Stomach (tissue), 9 donors: ENCODE data around the gene HAUS5. TPM values are rescaled to one million over a fixed set of nuclear protein-coding genes. Genes with fewer than 3 reads are reported as not detected.

ENCODE experiments used
- DNase-seq, 2 donors: peaks; one replicate each; pipeline versions ENCODE4 v3.0.0 to v3.0.0-alpha.2; 2013 to 2019
- H3K27ac ChIP-seq, 5 donors: fragments of 200-600 bp in 4 of 5; sonication (generic) in 4 of 5; one replicate each; pipeline ENCODE4 v1.5.1; 2013 to 2019; ENCODE audit warnings: mild to moderate bottlenecking in 1 of 5, moderate library complexity in 1 of 5
- H3K27me3 ChIP-seq, 3 donors: fragments of 200-600 bp; sonication (generic); one replicate each; pipeline ENCODE4 v1.5.1; 2017 to 2019; ENCODE audit warnings: mixed run types in 1 of 3
- H3K36me3 ChIP-seq, 4 donors: fragments of 200-600 bp; sonication (generic); 1 replicate in 3 of 4; 2 replicates in 1 of 4; pipeline ENCODE4 v1.5.1; 2016 to 2019
- H3K4me1 ChIP-seq, 4 donors: fragments of 200-600 bp; sonication (generic); one replicate each; pipeline ENCODE4 v1.5.1; 2016 to 2019
- H3K4me3 ChIP-seq, 4 donors: fragments of 200-600 bp; sonication (generic) in 3 of 4; one replicate each; pipeline ENCODE4 v1.5.1; 2016 to 2019; ENCODE audit warnings: mild to moderate bottlenecking in 1 of 4
- H3K9me3 ChIP-seq, 4 donors: fragments of 200-600 bp; sonication (generic); one replicate each; pipeline ENCODE4 v1.5.1; 2016 to 2019
- EP300 ChIP-seq: sonication (generic); formaldehyde crosslinking; IDR thresholded peaks from one replicate; pipeline ENCODE4 v1.6.1; 2017; ENCODE audit warnings: antibody characterized with exemption
- POLR2A ChIP-seq, 4 donors: fragments of 450-650 bp; IDR thresholded peaks; one replicate each; pipeline ENCODE4 v1.6.1; 2016; ENCODE audit warnings: antibody characterized with exemption in 4 of 4, control low read depth in 2 of 4, mild to moderate bottlenecking in 1 of 4, moderate library complexity in 1 of 4
- POLR2AphosphoS5 ChIP-seq, 3 donors: sonication (generic); formaldehyde crosslinking; IDR thresholded peaks; one replicate each; pipeline ENCODE4 v1.6.1; 2016; ENCODE audit warnings: antibody characterized with exemption in 3 of 3
- WGBS, 5 donors: extraction: QIAGEN DNeasy Blood & Tissue Kit in 3 of 5; methylation state at CpG; one replicate each; pipeline versions ENCODE4 v1.1.5 to v1.1.7; 2013 to 2018; 5-methylcytosine and 5-hydroxymethylcytosine counted together
- intact Hi-C: fragments of 100-400 bp; cut with DNase I; formaldehyde crosslinking; loops from one replicate; pipeline ENCODE4 v1.15.1; 2023; ENCODE audit warnings: low total_unique reads
- polyA plus RNA-seq, 3 donors: library from polyadenylated mRNA; stranded (reverse); fragments of 200-250 nt; gene quantifications; one replicate each; pipeline ENCODE4 v1.2.3, GENCODE V29; 2013
- total RNA-seq, 5 donors: library from RNA; depleted of rRNA; stranded (reverse); fragments of >200 nt; gene quantifications; one replicate each; pipeline versions ENCODE4 v1.1.0 to v1.2.3, GENCODE V29; 2014 to 2016
- TF ChIP-seq, protein P1 (sequence below), 7 experiments: fragments of 450-650 bp in 4 of 7; fragments of 200-600 bp in 3 of 7; sonication (generic) in 3 of 7; IDR thresholded peaks; one replicate each; pipeline ENCODE4 v1.5.1; 2016 to 2019; ENCODE audit warnings: antibody characterized with exemption in 7 of 7, control low read depth in 2 of 7, mild to moderate bottlenecking in 1 of 7
- donor health status: healthy with polysubstance abuse.
- donor health status: Bipolar disorder and iron deficiency.
- donor health status: healthy.

The HAUS5 gene
- total and polyA plus RNA-seq, 8 donors = 4.1 to 23.2 (median 5.1) TPM

DNA sequence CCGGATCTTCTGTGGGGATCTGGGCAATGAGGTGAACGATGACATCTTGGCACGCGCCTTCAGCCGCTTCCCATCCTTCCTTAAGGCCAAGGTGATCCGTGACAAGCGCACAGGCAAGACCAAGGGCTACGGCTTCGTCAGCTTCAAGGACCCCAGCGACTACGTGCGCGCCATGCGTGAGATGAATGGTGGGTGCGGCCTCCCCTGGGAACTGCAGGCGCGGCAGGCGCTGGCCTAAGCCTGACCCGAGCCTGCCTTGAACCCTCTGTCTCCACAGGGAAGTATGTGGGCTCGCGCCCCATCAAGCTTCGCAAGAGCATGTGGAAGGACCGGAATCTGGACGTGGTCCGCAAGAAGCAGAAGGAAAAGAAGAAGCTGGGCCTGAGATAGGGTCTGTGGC is 24.6 kb downstream of the HAUS5 start:
- TF ChIP-seq EP300 (no peak), POLR2A (IDR thresholded peaks at IDR 0.05) (no peak), POLR2AphosphoS5 (IDR thresholded peaks at IDR 0.05) (no peak)
- TF ChIP-seq, protein P1, sequence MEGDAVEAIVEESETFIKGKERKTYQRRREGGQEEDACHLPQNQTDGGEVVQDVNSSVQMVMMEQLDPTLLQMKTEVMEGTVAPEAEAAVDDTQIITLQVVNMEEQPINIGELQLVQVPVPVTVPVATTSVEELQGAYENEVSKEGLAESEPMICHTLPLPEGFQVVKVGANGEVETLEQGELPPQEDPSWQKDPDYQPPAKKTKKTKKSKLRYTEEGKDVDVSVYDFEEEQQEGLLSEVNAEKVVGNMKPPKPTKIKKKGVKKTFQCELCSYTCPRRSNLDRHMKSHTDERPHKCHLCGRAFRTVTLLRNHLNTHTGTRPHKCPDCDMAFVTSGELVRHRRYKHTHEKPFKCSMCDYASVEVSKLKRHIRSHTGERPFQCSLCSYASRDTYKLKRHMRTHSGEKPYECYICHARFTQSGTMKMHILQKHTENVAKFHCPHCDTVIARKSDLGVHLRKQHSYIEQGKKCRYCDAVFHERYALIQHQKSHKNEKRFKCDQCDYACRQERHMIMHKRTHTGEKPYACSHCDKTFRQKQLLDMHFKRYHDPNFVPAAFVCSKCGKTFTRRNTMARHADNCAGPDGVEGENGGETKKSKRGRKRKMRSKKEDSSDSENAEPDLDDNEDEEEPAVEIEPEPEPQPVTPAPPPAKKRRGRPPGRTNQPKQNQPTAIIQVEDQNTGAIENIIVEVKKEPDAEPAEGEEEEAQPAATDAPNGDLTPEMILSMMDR (IDR thresholded peaks at IDR 0.05) = no peak
- Histone ChIP-seq H3K9me3 (no peaks in the 10 kb centered on the region), H3K36me3 (peaks cover 54 to 64% (median 63%) of the 10 kb centered on the region in 4 donors), H3K27ac (no peak overlapping the region), H3K4me3 (no peak overlapping the region), H3K4me1 (peaks cover 3 to 10% (median 8%) of the 10 kb centered on the region in 4 donors), H3K27me3 (no peaks in the 10 kb centered on the region)
- 92 to 97% (median 94%) methylated on average over 24 to 25 of the region's 25 CpGs for WGBS, 5 donors
- no peak for DNase-seq
- intact Hi-C loops = no loop called here

- Histone ChIP-seq H3K27me3 (no peaks in the 10 kb centered on the region), H3K4me3 (no peak overlapping the region), H3K36me3 (peaks cover 33 to 43% (median 42%) of the 10 kb centered on the region in 4 donors), H3K9me3 (no peaks in the 10 kb centered on the region), H3K4me1 (peaks cover 7 to 30% (median 27%) of the 10 kb centered on the region in 4 donors), H3K27ac (no peak overlapping the region)
- no peak for TF ChIP-seq POLR2A (IDR thresholded peaks at IDR 0.05)
- TF ChIP-seq POLR2AphosphoS5 (IDR thresholded peaks at IDR 0.05) = no peak
- no peak for TF ChIP-seq EP300
- TF ChIP-seq, protein P1 (IDR thresholded peaks at IDR 0.05) = no peak
- 44 to 54% (median 49%) methylated on average over 6 of the region's 6 CpGs for WGBS, 5 donors
- no peak for DNase-seq
- intact Hi-C loops = no loop called here
Observed at GRCh38 chr19:35639321-35639639, 26.7 kb downstream of the HAUS5 start.

GRCh38 chr19:35639863-35640262 is 27.3 kb downstream of the HAUS5 start:
- intact Hi-C loops = no loop called here
- Histone ChIP-seq H3K27ac (no peak overlapping the region), H3K4me1 (peaks cover 7 to 36% (median 32%) of the 10 kb centered on the region in 4 donors), H3K4me3 (no peak overlapping the region), H3K9me3 (no peaks in the 10 kb centered on the region), H3K36me3 (peaks cover 27 to 37% (median 36%) of the 10 kb centered on the region in 4 donors), H3K27me3 (no peaks in the 10 kb centered on the region)
- no peak for TF ChIP-seq POLR2AphosphoS5 (IDR thresholded peaks at IDR 0.05)
- TF ChIP-seq EP300 = no peak
- TF ChIP-seq, protein P1 (IDR thresholded peaks at IDR 0.05) = no peak
- no peak for TF ChIP-seq POLR2A (IDR thresholded peaks at IDR 0.05)
- no peak for DNase-seq
- WGBS, 5 donors = 81 to 85% (median 83%) methylated on average over 8 of the region's 8 CpGs

- DNase-seq = peak; percentile 30 to 79
Observed at GRCh38 chr19:35641515-35642151, 29.1 kb downstream of the HAUS5 start, which contains the start of gene ETV2. Gene ETV2 (plus strand): TSS chr19:35641745. CDS start chr19:35642461, 716 bp downstream.

More at GRCh38 chr19:35641515-35642151, 29.1 kb downstream of the HAUS5 start, which contains the start of gene ETV2:
- H3K27me3 ChIP-seq = no peaks in the 10 kb centered on the region
- H3K4me1 ChIP-seq = peaks cover 12 to 44% (median 38%) of the 10 kb centered on the region in 4 donors
- peak within 1 kb of the TSS in 1 of 4 donors; percentile 70 for H3K4me3 ChIP-seq
- TF ChIP-seq POLR2A (IDR thresholded peaks at IDR 0.05) (no peak), POLR2AphosphoS5 (IDR thresholded peaks at IDR 0.05) (no peak), EP300 (no peak)
- TF ChIP-seq, protein P1 (IDR thresholded peaks at IDR 0.05) = no peak
- H3K36me3 ChIP-seq = peaks cover 15 to 19% (median 18%) of the 10 kb centered on the region in 4 donors
- H3K27ac ChIP-seq = no peak within 1 kb of the TSS
- 15 to 29% (median 22%) methylated on average over 23 to 28 of the region's 28 CpGs for WGBS, 5 donors
- H3K9me3 ChIP-seq = no peaks in the 10 kb centered on the region
- intact Hi-C loops = no loop called here
